Brain microvascular endothelial cell (primary cell): ENCODE measurements around the gene USH1C.

Experiments used
- DNase-seq: peaks from one replicate; pipeline ENCODE4 v3.0.0-alpha.2; 2020
- H3K27ac ChIP-seq: fragments of 250-450 bp; sonication (Bioruptor Pico); 2 replicates; pipeline ENCODE4 v1.5.1; 2020; ENCODE audit warnings: mild to moderate bottlenecking, moderate library complexity
- H3K27me3 ChIP-seq: fragments of 250-450 bp; sonication (Bioruptor Pico); replicated peaks from 2 replicates; pipeline ENCODE4 v1.5.1; 2020; ENCODE audit warnings: mild to moderate bottlenecking
- H3K36me3 ChIP-seq: fragments of 250-450 bp; sonication (Bioruptor Pico); replicated peaks from 2 replicates; pipeline ENCODE4 v1.5.1; 2020; ENCODE audit warnings: mild to moderate bottlenecking
- H3K4me3 ChIP-seq: 2 replicates; pipeline ENCODE4 v1.5.1; 2011; ENCODE audit warnings: low read depth, mild to moderate bottlenecking, control low read depth, low read length, moderate library complexity
- CTCF ChIP-seq: IDR thresholded peaks from 2 replicates; pipeline ENCODE4 v1.5.1; 2011; ENCODE audit warnings: low read depth, mild to moderate bottlenecking, moderate library complexity, low read length, control low read depth, inconsistent platforms; ENCODE audit errors: missing control alignments
- in situ Hi-C: cut with HindIII; loops from 2 replicates; pipeline ENCODE4 v1.10.0; 2017; ENCODE audit warnings: low sequenced_read_pairs, low pct_ligation_motif_present

Gene USH1C

GRCh38 chr11:17585911-17586695 lies 41.9 kb upstream of the USH1C start:
- Histone ChIP-seq H3K4me3 (no peak overlapping the region), H3K27ac (no peak overlapping the region), H3K27me3 (no peaks in the 10 kb centered on the region), H3K36me3 (no peaks in the 10 kb centered on the region)
- no peak for TF ChIP-seq CTCF
- in situ Hi-C loops = no loop called here
- no peak for DNase-seq

GRCh38 chr11:17581732-17582053 lies 37.5 kb upstream of the USH1C start:
- TF ChIP-seq CTCF = no peak
- Histone ChIP-seq H3K36me3 (no peaks in the 10 kb centered on the region), H3K27me3 (no peaks in the 10 kb centered on the region), H3K4me3 (no peak overlapping the region), H3K27ac (no peak overlapping the region)
- no peak for DNase-seq
- in situ Hi-C loops = no loop called here

GRCh38 chr11:17581036-17581731 lies 37.0 kb upstream of the USH1C start:
- TF ChIP-seq CTCF = no peak
- Histone ChIP-seq H3K27me3 (no peaks in the 10 kb centered on the region), H3K27ac (no peak overlapping the region), H3K36me3 (no peaks in the 10 kb centered on the region), H3K4me3 (no peak overlapping the region)
- in situ Hi-C loops = no loop called here
- no peak for DNase-seq

- TF ChIP-seq CTCF = no peak
- DNase-seq = no peak
- in situ Hi-C loops = no loop called here
These were observed 36.1 kb upstream of the USH1C start for GRCh38 chr11:17580271-17580670.

GRCh38 chr11:17579451-17579850 lies 35.2 kb upstream of the USH1C start:
- no peak for TF ChIP-seq CTCF
- Histone ChIP-seq H3K4me3 (no peak overlapping the region), H3K27ac (no peak overlapping the region), H3K27me3 (no peaks in the 10 kb centered on the region), H3K36me3 (no peaks in the 10 kb centered on the region)
- in situ Hi-C loops = no loop called here
- no peak for DNase-seq

More at GRCh38 chr11:17580271-17580670, 36.1 kb upstream of the USH1C start:
- no peak overlapping the region for H3K4me3 ChIP-seq
- H3K36me3 ChIP-seq = no peaks in the 10 kb centered on the region
- no peaks in the 10 kb centered on the region for H3K27me3 ChIP-seq
- H3K27ac ChIP-seq = no peak overlapping the region
